Transverse colon (tissue), 4 donors: ENCODE data around the gene C12orf75.

ENCODE experiments used
- CTCF ChIP-seq, 5 experiments: fragments of 200-600 bp in 3 of 5; fragments of 450-650 bp in 2 of 5; sonication (generic) in 3 of 5; IDR thresholded peaks; 1 replicate in 2 of 5; 2 replicates in 3 of 5; pipeline ENCODE4 v1.5.1; 2016 to 2017; ENCODE audit warnings: antibody characterized with exemption in 5 of 5, inconsistent platforms in 3 of 5, mild to moderate bottlenecking in 2 of 5, moderate library complexity in 1 of 5
- POLR2A ChIP-seq: fragments of 450-650 bp; IDR thresholded peaks from one replicate; pipeline ENCODE4 v1.6.1; 2016; ENCODE audit warnings: antibody characterized with exemption, mild to moderate bottlenecking, moderate library complexity
- POLR2AphosphoS5 ChIP-seq, 3 donors: sonication (generic); formaldehyde crosslinking; IDR thresholded peaks; one replicate each; pipeline ENCODE4 v1.6.1; 2016; ENCODE audit warnings: antibody characterized with exemption in 3 of 3

DNA sequence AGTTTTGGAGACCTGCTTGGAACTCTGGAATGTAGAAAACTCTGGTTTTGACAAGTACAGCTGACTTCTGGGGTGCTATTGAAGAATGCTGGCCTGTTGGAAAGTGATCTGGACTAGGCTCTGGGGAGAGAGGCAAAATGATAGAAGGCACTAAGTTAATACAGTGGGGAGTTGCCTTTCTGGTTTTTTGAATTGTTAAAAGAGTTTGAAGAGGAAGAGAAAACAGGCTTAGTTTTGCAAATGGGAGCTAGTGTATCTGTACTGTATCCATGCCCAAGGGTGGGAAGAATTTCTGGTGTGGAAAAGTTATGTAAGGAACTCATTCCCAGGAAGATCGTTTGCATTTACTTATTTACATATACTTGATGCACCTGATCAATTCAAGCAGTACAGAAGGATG lies 43.8 kb downstream of the C12orf75 start:
- no peak for TF ChIP-seq CTCF (IDR thresholded peaks at IDR 0.05)
- TF ChIP-seq POLR2AphosphoS5 (IDR thresholded peaks at IDR 0.05), result no peak
- no peak for TF ChIP-seq POLR2A
